CD4-positive, CD25-positive, alpha-beta regulatory T cell (primary cell): ENCODE results near the gene DNAH12. TPM values are rescaled to one million over a fixed set of nuclear protein-coding genes. Genes with fewer than 3 reads are reported as not detected.

Experiments used
- ATAC-seq, 2 donors: fragments of 150-1000 bp; cut with Tn5 transposase; one replicate each; pipeline ENCODE4 v1.10.0; 2021; ENCODE audit warnings: low read depth in 2 of 2, moderate number of reproducible peaks in 2 of 2, moderate library complexity in 1 of 2
- DNase-seq, 3 donors: peaks; one replicate each; pipeline versions ENCODE4 v3.0.0 to v3.0.0-alpha.2; 2012 to 2022; ENCODE audit warnings: mixed read lengths in 1 of 3
- H3K27ac ChIP-seq: one replicate; pipeline ENCODE4 v1.7.0; 2013; ENCODE audit warnings: mild to moderate bottlenecking, low read length; ENCODE audit not compliant: insufficient read depth, poor library complexity, severe bottlenecking
- H3K27me3 ChIP-seq: one replicate; pipeline ENCODE4 v1.7.0; 2013; ENCODE audit warnings: low read length; ENCODE audit not compliant: control insufficient read depth, insufficient read depth
- H3K36me3 ChIP-seq: one replicate; pipeline ENCODE4 v1.7.0; 2013; ENCODE audit warnings: mild to moderate bottlenecking, low read length, moderate library complexity; ENCODE audit not compliant: control insufficient read depth, insufficient read depth
- H3K4me1 ChIP-seq: 2 replicates; pipeline ENCODE4 v1.7.0; 2013; ENCODE audit warnings: mild to moderate bottlenecking, low read length; ENCODE audit not compliant: insufficient read depth, control insufficient read depth, poor library complexity, severe bottlenecking
- H3K4me3 ChIP-seq: one replicate; pipeline ENCODE4 v1.7.0; 2013; ENCODE audit warnings: low read depth, mild to moderate bottlenecking, low read length, moderate library complexity
- H3K9me3 ChIP-seq, 2 experiments: 1 replicate in 1 of 2; 2 replicates in 1 of 2; pipeline ENCODE4 v1.7.0; 2013; ENCODE audit warnings: low read length in 2 of 2, mild to moderate bottlenecking in 1 of 2, moderate library complexity in 1 of 2; ENCODE audit not compliant: control insufficient read depth in 2 of 2
- H3K27ac Mint-ChIP-seq, 3 donors: one replicate each; pipeline ENCODE4 v1.8.0; 2020 to 2022; ENCODE audit warnings: mild to moderate bottlenecking in 3 of 3, mixed read lengths in 3 of 3, moderate library complexity in 2 of 3
- H3K27me3 Mint-ChIP-seq: one replicate; pipeline ENCODE4 v1.8.0; 2022; ENCODE audit warnings: mild to moderate bottlenecking, mixed read lengths
- H3K36me3 Mint-ChIP-seq: one replicate; pipeline ENCODE4 v1.8.0; 2020; ENCODE audit warnings: mixed read lengths
- H3K4me1 Mint-ChIP-seq, 4 donors: one replicate each; pipeline ENCODE4 v1.8.0; 2020 to 2022; ENCODE audit warnings: mixed read lengths in 4 of 4, mild to moderate bottlenecking in 1 of 4
- H3K4me3 Mint-ChIP-seq, 4 donors: one replicate each; pipeline ENCODE4 v1.8.0; 2020 to 2022; ENCODE audit warnings: mild to moderate bottlenecking in 4 of 4, mixed read lengths in 4 of 4, moderate library complexity in 3 of 4
- H3K9me3 Mint-ChIP-seq, 7 donors: one replicate each; pipeline ENCODE4 v1.8.0; 2020 to 2022; ENCODE audit warnings: mixed read lengths in 7 of 7, mild to moderate bottlenecking in 3 of 7, moderate library complexity in 2 of 7
- polyA plus RNA-seq, 4 donors: library from polyadenylated mRNA; unstranded; fragments of 300-500 nt; fragmentation: Illumina TruSeq; gene quantifications; one replicate each; pipeline ENCODE4 v1.2.3, GENCODE V29; 2021
- total RNA-seq: library from RNA; stranded (reverse); gene quantifications from one replicate; pipeline ENCODE4 v1.2.3, GENCODE V29; 2022

The DNAH12 gene
- total and polyA plus RNA-seq, 5 donors from 2014 or later, result 0.22 TPM; not detected in 4

GRCh38 chr3:57556459-57557084 is 12.4 kb upstream of the DNAH12 start:
- H3K9me3 ChIP-seq, result no peaks in the 10 kb centered on the region
- peaks cover 0 to 2% (median 0%) of the 10 kb centered on the region in 7 donors for H3K9me3 Mint-ChIP-seq
- peaks cover 16% of the 10 kb centered on the region for H3K36me3 Mint-ChIP-seq
- H3K27me3 ChIP-seq, result no peaks in the 10 kb centered on the region
- peak overlapping the region; percentile 98 to 100 (median 99) for H3K27ac Mint-ChIP-seq
- peaks cover 22 to 57% (median 36%) of the 10 kb centered on the region in 4 donors for H3K4me1 Mint-ChIP-seq
- H3K27ac ChIP-seq, result peak overlapping the region; percentile 94
- peak overlapping the region; percentile 91 to 99 (median 96) for H3K4me3 Mint-ChIP-seq
- H3K36me3 ChIP-seq, result peaks cover 5% of the 10 kb centered on the region
- DNase-seq (peak in 2 of 3 donors; percentile 42 to 60), ATAC-seq (peak; percentile 26 to 35)
- peak overlapping the region; percentile 79 for H3K4me3 ChIP-seq
- no peaks in the 10 kb centered on the region for H3K27me3 Mint-ChIP-seq
- peaks cover 38% of the 10 kb centered on the region for H3K4me1 ChIP-seq

- peaks cover 36% of the 10 kb centered on the region for H3K4me1 ChIP-seq
- H3K4me1 Mint-ChIP-seq, result peaks cover 20 to 52% (median 33%) of the 10 kb centered on the region in 4 donors
- H3K27me3 ChIP-seq, result no peaks in the 10 kb centered on the region
- peak within 1 kb of the TSS; percentile 79 for H3K4me3 ChIP-seq
- ATAC-seq (peak; percentile 73 to 74), DNase-seq (peak; percentile 76 to 92 (median 85))
- peaks cover 0 to 2% (median 0%) of the 10 kb centered on the region in 7 donors for H3K9me3 Mint-ChIP-seq
- H3K36me3 Mint-ChIP-seq, result peaks cover 16% of the 10 kb centered on the region
- peaks cover 5% of the 10 kb centered on the region for H3K36me3 ChIP-seq
- H3K27ac Mint-ChIP-seq, result peak within 1 kb of the TSS; percentile 98 to 100 (median 99)
- H3K9me3 ChIP-seq, result no peaks in the 10 kb centered on the region
- peak within 1 kb of the TSS; percentile 91 to 99 (median 96) for H3K4me3 Mint-ChIP-seq
- H3K27me3 Mint-ChIP-seq, result no peaks in the 10 kb centered on the region
- H3K27ac ChIP-seq, result peak within 1 kb of the TSS; percentile 94
These were observed 11.8 kb upstream of the DNAH12 start, which contains the start of gene PDE12 for GRCh38 chr3:57555738-57556458. Gene PDE12 (plus strand): TSS chr3:57556274. CDS start chr3:57556380, 106 bp downstream.

GRCh38 chr3:57555306-57555705 is 11.2 kb upstream of the DNAH12 start:
- Mint-ChIP-seq H3K27ac (peak overlapping the region; percentile 98 to 100 (median 99)), H3K9me3 (peaks cover 0 to 2% (median 0%) of the 10 kb centered on the region in 7 donors), H3K4me3 (peak overlapping the region; percentile 91 to 99 (median 96)), H3K36me3 (peaks cover 16% of the 10 kb centered on the region), H3K27me3 (no peaks in the 10 kb centered on the region), H3K4me1 (peaks cover 18 to 46% (median 30%) of the 10 kb centered on the region in 4 donors)
- H3K9me3 ChIP-seq, result no peaks in the 10 kb centered on the region
- peak overlapping the region; percentile 79 for H3K4me3 ChIP-seq
- peaks cover 36% of the 10 kb centered on the region for H3K4me1 ChIP-seq
- ATAC-seq (no peak), DNase-seq (no peak)
- H3K36me3 ChIP-seq, result peaks cover 5% of the 10 kb centered on the region
- no peaks in the 10 kb centered on the region for H3K27me3 ChIP-seq
- peak overlapping the region; percentile 94 for H3K27ac ChIP-seq

- no peaks in the 10 kb centered on the region for H3K36me3 ChIP-seq
- H3K4me3 Mint-ChIP-seq, result no peak overlapping the region
- H3K9me3 ChIP-seq, result no peaks in the 10 kb centered on the region
- ATAC-seq (no peak), DNase-seq (no peak)
- H3K27me3 Mint-ChIP-seq, result no peaks in the 10 kb centered on the region
- no peak overlapping the region for H3K27ac ChIP-seq
- H3K9me3 Mint-ChIP-seq, result no peaks in the 10 kb centered on the region
- peaks cover 3% of the 10 kb centered on the region for H3K27me3 ChIP-seq
- H3K4me3 ChIP-seq, result no peak overlapping the region
- H3K4me1 Mint-ChIP-seq, result peaks cover 0 to 4% (median 0%) of the 10 kb centered on the region in 4 donors
- H3K4me1 ChIP-seq, result no peaks in the 10 kb centered on the region
- no peaks in the 10 kb centered on the region for H3K36me3 Mint-ChIP-seq
- no peak overlapping the region for H3K27ac Mint-ChIP-seq
These were observed 2.5 kb upstream of the DNAH12 start for GRCh38 chr3:57546616-57547015.

GRCh38 chr3:57545636-57546268 is 1.6 kb upstream of the DNAH12 start:
- H3K27ac ChIP-seq, result no peak overlapping the region
- H3K4me3 Mint-ChIP-seq, result no peak overlapping the region
- no peak overlapping the region for H3K27ac Mint-ChIP-seq
- ATAC-seq (no peak), DNase-seq (no peak)
- H3K4me1 ChIP-seq, result no peaks in the 10 kb centered on the region
- H3K9me3 ChIP-seq, result no peaks in the 10 kb centered on the region
- H3K4me3 ChIP-seq, result no peak overlapping the region
- H3K9me3 Mint-ChIP-seq, result no peaks in the 10 kb centered on the region
- peaks cover 0 to 4% (median 0%) of the 10 kb centered on the region in 4 donors for H3K4me1 Mint-ChIP-seq
- H3K27me3 Mint-ChIP-seq, result no peaks in the 10 kb centered on the region
- no peaks in the 10 kb centered on the region for H3K36me3 Mint-ChIP-seq
- peaks cover 3% of the 10 kb centered on the region for H3K27me3 ChIP-seq
- no peaks in the 10 kb centered on the region for H3K36me3 ChIP-seq

GRCh38 chr3:57538465-57538864 is 5.7 kb downstream of the DNAH12 start:
- DNase-seq, result no peak
- Mint-ChIP-seq H3K27me3 (peaks cover 11% of the 10 kb centered on the region), H3K4me1 (peaks cover 0 to 2% (median 0%) of the 10 kb centered on the region in 4 donors), H3K4me3 (no peak overlapping the region), H3K9me3 (peaks cover 0 to 4% (median 0%) of the 10 kb centered on the region in 7 donors), H3K27ac (no peak overlapping the region), H3K36me3 (no peaks in the 10 kb centered on the region)
- Histone ChIP-seq H3K4me3 (no peak overlapping the region), H3K9me3 (no peaks in the 10 kb centered on the region), H3K36me3 (no peaks in the 10 kb centered on the region), H3K27ac (no peak overlapping the region), H3K4me1 (no peaks in the 10 kb centered on the region), H3K27me3 (no peaks in the 10 kb centered on the region)
- ATAC-seq, result no peak

GRCh38 chr3:57530071-57530608 is 14.0 kb downstream of the DNAH12 start:
- no peak overlapping the region for H3K27ac ChIP-seq
- Mint-ChIP-seq H3K27me3 (peaks cover 30% of the 10 kb centered on the region), H3K4me3 (no peak overlapping the region), H3K36me3 (no peaks in the 10 kb centered on the region), H3K9me3 (peaks cover 0 to 3% (median 0%) of the 10 kb centered on the region in 7 donors), H3K4me1 (no peaks in the 10 kb centered on the region), H3K27ac (no peak overlapping the region)
- H3K36me3 ChIP-seq, result no peaks in the 10 kb centered on the region
- H3K4me1 ChIP-seq, result no peaks in the 10 kb centered on the region
- DNase-seq, result no peak
- H3K9me3 ChIP-seq, result no peaks in the 10 kb centered on the region
- ATAC-seq, result no peak
- H3K27me3 ChIP-seq, result no peaks in the 10 kb centered on the region
- no peak overlapping the region for H3K4me3 ChIP-seq
